ENCODE results near the gene SMARCB1.

GRCh38 chr22:23845265-23846080, 58.7 kb downstream of the SMARCB1 start:
- TF ChIP-seq CTCF (IDR thresholded peaks at IDR 0.05; ENCODE audit: low read depth, low read length): no peak
- no peak for TF ChIP-seq MYC (IDR thresholded peaks at IDR 0.05; ENCODE audit: low read depth, low read length)
- TF ChIP-seq POLR2A (IDR thresholded peaks at IDR 0.05; ENCODE audit: extremely low read depth, insufficient read length): no peak
